ENCODE results near the gene VTI1A.

Gene VTI1A

DNA sequence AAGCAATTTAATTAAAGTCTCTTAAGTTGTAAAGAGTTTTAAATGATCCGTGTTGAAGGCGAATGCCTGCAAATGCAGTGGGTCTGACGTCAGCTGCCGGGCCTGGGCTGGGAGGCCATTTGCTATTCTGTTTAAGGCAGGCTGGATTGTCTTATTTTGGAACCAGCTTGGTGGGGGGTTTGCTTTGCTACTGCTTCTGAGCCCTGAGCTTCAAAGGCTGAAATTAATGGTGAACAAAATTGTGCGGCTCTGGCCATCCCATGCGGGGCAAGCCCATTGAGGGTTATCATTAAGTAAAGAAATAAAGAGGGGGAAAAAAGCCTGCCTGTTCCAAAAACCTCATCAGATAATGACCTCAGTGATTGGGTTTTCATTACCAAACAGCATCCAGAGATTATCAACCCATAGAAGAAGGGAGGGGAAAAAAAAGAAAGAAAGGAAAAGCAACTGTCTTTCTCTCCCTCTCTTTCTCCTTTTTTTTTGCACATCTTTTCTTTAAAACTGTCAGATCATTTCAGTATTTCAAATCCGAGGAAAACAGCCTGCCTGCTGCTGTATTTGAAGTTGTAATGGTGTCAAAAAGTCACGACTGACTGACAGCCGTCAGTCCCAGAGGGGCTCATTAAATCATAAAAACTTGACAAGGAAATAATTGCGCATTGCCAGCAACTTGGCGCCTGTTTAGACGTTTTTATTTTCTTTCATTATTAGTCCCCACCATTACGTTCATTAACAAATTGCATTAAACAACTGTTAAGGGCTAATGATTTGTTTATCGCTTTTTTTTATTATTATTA is 371.2 kb downstream of the VTI1A start:
- no peak for DNase-seq

DNA sequence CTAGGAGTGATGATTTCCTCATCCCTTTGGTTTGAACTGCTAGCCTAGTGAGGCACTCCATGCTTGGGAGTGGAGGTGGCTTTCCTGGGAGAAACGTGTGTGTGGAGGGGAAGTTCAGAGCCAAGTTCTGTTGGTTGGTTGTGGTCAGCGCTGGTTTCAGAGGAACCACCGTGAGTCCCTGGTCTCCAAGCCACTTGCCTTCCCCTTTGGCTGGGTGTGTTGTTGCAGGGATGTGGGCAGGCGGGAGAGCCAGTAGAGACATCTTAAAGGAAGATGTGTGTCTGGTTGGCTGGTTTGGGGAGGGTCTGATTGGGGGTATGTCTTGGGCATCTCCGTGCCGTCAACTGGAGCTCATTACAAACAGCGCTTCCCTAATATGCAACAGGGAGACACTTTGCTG is 372.2 kb downstream of the VTI1A start:
- no peak for DNase-seq

DNA sequence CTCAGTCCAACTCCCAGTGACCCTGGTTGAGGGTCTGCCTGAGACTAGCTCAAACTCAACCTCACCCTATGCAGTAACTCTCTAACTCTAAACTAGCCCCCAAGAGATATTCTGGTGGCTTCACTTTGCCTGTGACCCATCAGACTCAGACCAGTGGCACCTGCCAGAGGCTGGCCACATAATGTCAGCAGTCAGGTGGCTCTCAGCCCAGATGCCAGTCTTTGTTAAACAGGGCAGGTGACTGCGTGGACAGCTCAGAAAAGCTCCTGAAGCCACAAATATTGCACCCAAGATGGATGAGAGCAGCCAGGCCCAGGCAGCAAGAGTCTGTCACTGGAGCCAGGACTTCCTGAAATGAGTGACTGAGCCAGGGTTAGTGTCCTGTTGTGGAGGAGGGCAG is 373.3 kb downstream of the VTI1A start:
- no peak for DNase-seq

DNA sequence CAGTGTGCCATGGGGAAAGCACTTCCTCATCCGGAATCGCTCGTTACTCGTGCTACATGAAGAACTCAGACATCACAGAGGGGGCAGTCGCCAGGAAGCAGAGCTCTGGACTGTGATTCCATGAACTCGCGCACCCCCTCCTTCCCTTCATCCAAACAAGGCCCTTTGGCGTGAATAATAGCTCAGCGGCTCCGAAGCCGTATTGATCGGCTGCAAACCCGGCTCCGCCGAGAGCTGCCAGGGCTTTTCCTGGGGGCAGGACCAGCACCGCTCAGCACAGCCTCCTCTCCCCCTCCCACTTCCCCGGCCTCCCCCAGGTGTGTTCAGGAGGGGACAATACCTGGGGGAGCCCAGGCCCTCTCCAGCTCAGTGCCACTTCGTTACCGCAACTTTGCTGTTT is 374.0 kb downstream of the VTI1A start:
- no peak for DNase-seq

DNA sequence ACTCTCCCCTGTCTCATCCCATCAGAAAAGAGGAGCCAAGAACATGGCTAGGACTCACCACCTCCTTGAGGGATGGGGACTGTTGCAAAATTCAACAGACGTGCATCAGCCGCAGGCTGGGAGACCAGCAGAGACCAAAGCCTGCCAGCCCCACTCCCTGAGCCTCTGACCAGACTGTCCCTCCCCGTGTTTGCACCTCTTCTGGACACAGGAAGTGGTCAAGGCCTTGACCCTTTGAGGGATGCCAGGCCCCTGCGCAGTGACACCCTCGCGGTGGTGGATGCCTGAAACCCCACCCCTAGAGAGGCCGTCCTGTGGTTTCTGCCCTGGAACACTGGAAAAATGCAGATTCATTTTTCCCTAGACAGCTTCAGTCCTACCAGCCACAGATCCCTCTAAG is 374.6 kb downstream of the VTI1A start:
- DNase-seq: no peak

DNA sequence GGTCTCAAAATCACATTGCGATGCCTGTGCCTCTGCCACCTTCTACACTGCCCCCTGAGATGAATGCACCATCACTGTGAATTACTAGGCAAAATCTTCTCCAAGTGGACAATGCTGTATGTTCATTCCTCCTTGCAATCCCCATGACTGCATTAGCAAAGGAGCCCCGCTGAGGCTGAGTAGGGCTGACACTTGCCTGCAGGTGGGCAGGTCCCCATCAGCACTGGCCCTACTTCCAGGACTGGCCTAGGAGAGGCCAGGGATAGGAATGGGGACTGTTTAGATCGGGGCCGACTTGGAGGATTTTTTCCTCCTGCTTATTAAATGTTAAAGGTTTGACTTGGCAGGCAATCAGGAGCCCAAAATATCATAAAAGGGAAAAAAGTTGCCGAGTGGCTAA is 376.0 kb downstream of the VTI1A start:
- no peak for DNase-seq

DNA sequence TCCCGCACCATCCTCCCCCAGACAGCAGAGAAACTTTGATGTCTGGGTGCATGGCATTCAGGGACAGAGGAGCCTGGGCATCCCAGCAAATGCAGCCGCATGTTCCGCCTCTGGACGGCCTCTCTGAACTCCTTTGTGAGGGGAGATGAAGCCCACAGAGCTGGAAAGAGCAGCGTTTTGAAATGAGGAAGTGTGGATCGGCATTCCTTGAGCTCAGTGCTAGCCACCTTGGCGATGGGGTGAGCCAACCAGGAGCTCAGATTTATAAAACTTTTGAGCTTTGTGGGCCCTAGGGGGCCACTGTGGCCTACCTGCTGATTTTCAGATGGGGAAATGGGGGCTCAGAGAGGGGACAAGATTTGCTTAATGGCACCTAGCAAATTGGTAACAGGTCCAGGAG is 376.6 kb downstream of the VTI1A start:
- DNase-seq: no peak

DNA sequence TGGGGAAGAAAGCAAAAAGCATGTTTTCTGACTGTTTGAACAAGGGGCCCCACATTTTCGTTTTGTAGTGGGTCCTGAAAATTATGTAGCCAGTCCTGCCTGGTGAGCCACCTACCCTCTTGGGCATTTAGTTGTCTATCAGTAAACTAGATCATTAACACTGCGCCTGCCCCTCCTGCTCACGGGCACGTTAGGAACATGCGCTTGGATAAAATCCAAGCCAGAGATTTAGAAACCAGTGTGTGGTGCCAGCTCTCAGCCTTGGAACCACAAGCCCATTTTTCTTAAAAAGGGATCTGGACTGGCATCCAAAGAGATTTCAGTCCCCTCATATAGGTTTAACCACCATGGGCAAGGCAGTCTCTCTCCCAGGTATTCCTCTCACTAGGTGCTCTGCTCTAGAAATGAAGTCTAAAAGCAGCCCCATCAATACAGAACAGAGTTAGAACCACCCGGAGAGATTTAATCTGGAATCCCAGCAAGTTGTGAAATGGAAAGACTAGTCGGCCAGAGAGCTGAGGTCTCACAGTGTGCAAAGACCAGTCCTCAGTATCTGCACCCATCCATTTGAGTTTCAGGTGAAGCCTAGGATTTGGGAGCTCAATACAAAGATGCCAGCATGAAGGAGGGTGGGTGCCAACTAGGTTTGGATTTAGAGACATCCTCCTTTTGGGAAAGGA is 379.1 kb downstream of the VTI1A start:
- DNase-seq: no peak

DNA sequence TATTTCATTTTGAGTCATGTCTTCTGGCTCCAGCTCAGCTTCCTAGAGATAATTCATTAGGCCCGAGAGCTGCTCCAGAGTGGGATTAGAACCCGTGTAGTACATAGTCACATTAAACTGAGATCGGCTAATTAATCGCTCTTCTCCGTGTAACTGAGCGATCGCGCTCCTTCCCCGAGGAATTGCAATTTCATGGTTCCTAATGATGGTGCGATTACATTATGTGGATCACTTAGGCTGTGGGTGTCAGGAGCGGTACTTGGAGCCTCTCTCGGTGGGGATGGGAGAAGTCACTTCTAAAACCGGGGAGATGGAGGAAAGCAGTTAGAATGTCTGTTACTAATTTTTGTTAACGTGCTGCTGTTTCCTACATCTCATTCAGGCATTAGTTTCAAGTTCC is 380.1 kb downstream of the VTI1A start:
- DNase-seq: no peak

DNA sequence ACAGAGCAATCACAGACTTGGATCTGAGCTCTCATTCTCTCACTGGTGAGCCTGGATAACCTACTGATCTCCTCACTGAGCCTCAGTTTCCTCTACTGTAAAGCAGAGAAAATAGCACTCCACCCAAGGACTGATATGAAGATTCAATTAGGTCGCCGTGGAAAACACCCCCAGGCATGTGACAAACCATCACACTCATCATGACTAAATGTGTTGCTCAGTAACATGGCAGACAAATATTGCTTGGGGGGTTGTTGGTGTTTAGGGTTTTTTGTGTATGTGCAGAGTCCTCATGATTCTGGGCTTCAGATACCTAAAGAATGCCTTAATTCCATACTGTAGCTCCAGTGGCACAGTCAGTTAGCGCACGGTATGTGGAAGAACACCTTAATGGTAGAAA is 380.9 kb downstream of the VTI1A start:
- DNase-seq: no peak

DNA sequence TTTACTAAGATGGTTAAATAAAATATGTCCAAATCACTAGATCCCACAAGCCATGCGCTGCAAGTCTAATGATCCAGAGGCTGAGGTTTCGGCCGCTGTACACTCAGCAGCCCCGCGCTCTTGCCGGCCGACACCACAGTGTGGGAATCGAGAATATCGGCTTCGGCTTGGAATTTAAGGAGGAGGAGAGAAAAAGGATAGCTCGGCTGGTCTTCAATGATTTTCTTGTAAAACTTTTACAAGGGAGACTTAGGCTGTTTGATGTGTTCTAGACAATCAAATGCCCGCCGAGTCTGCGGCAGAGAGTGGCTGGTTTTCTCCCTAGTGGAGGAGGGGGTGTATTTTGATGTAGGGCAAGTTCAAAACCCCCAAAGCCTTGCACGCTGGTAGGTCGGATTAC is 384.8 kb downstream of the VTI1A start:
- no peak for DNase-seq

DNA sequence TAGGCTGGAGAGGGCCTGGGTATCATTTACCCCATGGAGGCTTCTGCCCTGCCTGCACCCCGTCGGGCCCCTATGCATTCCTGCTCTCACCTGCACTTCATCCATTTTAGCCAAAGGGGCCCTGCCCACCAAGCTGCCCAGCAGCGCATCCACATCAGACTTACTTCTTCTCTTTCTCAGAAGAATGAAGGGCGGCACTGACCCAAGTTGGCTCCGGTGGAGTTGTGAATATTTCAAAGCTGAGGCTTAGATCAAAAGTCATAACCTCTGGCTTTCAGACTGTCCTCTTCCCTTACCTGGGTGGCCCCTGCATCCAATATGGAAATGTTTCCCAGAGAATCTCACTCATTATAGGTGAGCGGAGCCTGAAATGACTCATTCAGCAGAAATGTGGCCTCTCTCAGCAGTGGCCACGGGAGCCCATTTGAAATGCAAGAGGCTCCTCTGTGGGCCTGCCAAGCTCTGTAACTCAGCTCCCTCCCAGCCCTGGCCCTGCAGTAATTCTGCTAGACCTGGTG is 385.4 kb downstream of the VTI1A start:
- DNase-seq: no peak

DNA sequence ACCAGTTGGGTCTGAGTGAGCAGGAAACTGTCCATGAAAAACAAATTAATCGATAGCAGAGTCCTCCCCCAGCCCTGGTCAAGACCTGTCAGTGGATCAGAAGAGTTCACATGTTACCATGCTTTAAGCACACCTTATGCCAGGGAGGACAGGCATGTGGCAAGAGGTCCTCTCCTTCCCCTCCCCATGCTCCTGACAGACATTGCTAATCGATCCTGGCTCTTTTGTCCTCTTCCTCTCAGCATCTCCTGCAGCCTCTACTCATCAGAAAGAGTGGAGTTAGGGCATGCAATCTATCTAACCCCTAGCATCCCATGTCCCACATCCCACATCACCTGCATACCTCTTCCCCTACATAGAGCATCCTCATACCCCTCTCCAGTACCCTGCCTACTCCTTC is 385.9 kb downstream of the VTI1A start:
- DNase-seq: no peak

DNA sequence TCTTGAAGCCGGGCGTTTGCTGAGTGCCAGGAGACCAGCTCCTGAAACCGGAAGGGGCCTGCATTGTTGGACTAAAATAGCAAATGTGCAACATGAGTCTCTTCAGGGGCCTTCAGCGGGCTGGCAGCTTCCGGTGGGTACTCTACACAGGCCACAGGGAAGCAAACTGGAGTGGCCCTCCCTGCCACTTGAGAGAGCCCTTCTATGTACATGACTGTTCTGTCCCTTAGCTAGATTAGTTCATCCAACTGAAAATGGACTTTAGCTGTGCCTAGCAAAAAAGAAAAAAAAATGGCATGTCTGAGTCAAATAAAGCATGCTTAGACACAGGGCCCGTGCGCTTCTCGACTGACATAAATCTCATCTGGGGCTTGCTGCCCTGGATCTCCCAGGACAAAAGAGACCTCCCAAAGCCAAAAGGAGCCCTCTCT is 387.8 kb downstream of the VTI1A start:
- no peak for DNase-seq

DNA sequence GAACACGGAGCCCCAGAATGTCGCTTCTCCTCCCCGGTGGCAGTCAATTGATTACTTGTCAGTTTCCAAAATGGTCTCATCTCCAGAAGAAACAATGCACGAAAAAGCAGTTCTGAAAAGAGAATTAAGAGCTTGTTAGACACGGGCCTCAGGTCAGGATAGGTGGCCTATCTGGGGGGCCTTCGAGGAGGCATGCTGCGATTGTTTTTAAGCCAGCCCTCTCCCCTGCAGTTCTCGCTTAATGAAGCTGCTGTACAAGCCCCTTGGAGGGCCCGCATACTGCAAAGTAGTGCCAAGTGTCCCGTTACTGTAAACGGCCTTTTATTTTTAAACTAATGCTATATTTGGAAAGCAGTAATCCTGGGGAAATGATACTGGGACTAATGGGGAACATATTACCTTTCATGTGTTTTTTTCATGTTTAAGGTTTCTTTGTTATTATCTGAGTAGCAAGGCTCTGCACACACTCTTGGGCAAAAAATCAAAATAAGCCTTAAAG is 388.3 kb downstream of the VTI1A start:
- DNase-seq: no peak

DNA sequence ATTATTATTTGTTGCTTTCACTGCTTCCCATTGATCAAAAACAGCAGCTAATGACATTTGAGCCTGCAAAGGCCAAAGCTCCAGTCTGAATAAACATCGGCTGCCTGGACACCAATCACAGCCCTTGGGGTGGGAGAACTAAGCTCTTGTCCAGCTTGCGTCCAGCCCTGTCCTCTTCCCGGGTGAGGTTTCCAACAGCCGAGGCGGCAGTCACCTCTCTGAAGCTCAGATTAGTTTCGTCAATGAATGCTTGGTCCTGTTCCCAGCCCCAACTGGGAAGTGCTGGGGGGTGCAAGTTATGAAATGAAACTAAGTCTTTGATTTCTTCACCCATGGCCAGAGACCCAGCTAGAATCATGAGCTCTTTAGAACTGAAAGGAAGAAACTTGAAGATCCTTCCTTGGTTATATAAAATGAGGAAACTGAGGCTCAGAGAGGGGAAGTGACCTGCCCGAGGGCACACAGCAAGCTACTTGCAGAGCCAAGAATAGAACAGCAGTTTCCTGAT is 389.0 kb downstream of the VTI1A start:
- no peak for DNase-seq

DNA sequence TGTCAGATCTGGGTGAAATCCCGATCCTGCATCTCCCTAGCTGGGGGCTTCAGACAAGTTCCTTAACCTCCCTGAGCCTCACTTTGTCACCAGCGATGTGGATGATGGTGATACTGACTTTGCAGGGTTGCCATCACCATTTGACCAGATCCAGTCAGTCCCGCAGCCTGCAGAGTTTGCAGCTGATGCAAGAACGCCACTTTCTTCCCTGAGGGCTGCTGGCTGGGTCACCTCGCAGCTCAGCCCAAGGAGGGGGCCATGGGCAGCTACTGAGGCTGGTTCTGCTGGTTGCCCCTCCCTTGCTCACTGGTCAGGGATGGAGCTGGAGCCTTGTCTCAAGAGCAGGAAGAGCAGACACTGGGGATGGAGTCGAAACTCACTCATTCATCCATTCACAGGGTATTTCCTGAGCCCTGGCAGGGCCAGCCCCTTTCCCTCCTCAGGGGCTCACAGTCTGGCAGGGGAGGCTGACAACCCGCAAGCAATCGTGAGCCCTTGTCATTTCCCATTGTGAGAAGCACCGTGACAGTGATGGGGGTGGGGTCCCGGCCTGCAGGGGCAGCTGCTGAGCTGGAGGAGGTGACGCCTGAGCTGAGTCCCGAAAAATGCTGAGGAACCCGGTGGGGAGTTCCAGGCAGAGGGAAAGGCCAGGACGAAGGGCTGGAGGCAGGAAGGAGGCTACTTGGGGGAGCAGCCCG is 391.9 kb downstream of the VTI1A start:
- no peak for DNase-seq

DNA sequence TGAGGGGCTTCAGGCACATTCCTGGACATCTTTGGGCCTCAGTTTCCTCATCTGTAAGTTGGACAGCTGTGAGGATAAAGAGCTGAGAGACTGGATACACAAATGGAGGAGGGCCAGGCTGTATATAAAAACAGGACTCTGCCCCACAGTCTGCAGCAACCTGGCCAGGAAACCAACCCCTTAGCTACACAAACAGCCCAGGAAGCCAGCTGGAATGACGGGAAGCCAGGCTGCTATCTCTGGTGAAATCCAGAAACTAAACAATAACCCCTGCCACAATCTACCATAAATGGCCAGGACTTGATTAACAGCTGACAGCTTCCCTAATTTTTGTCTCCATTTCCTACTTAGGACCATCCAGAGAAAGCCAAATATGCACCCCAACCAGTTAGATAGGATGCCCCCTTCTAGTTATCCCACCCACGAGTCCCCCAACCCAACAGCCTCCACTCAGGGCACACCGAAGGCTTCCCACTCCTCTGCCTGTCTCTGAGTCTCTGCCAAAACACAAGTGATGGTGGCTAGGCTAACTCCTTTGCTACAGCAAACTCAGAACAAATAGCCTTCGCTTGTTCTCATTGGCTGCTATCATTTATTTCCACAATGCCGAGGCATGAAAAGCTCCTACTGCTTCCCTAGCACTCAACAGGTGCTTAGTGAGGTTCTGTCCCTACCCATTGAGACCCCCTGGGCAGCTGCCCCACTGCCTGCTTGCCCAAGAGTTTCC is 393.1 kb downstream of the VTI1A start:
- DNase-seq: no peak

DNA sequence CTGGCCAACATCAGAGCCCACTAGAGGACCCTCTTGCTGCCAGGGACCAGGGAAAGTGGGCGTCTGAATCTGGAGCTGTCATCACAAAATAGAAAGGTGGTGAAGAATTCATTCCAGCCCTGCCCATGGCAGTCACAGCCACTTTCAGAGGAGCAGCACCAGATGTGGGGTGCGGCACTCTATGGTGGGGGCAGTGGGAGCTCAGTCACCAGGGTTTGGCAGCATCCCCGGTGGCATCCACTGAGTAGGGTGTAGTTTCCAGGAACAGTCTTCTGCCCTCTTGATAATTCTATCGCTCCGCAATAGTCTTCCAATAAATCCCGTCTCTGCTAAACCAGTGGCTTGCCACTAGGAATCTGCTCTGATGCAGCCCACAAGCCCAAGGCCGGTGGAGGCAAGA is 394.5 kb downstream of the VTI1A start:
- no peak for DNase-seq

DNA sequence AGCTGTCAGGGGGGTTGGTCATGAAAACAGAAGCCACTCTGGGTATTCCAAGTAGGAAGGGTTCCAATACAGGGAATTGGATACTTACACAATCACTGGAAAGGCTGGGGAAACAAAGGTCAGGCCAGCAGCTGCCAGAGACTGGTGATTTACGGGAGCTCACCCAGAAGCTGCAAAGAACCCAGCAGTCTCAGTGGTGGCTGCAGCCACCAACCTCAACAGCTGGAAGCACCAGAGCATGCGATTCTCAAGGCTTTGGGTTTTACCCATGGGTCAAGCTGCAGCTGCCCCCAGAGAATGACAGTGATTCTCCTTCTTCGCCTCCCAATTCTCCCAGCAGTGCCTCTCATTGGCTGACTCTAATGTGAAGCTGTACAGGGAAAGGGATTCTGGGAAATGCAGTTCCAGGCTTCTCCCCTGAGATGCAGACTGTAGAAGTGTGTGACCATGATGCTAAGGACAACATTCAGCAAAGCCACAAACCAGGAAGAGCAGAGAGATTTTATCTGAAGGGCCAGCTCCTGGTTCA is 395.9 kb downstream of the VTI1A start:
- no peak for DNase-seq

DNA sequence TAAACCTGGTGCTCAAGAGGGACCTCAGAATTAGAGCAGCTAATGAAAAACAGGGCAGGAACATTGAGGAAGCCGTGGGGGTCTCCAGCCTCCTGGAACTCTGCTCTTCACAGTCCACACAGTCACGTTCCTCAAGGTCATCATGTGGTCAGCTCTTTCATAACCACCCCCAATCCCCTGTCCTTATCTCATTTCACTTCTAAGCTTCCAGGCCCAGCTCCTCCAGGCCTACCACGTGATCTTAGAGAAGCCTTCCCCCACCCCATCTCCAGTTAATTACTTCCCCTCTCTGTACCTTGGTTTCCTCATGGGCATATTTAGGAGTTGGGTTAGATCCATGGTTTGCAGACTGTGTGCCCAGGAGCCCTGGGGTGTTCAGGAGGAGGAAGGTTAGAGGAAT is 396.6 kb downstream of the VTI1A start:
- no peak for DNase-seq
